ENCODE results near the gene NEURL1.

DNA sequence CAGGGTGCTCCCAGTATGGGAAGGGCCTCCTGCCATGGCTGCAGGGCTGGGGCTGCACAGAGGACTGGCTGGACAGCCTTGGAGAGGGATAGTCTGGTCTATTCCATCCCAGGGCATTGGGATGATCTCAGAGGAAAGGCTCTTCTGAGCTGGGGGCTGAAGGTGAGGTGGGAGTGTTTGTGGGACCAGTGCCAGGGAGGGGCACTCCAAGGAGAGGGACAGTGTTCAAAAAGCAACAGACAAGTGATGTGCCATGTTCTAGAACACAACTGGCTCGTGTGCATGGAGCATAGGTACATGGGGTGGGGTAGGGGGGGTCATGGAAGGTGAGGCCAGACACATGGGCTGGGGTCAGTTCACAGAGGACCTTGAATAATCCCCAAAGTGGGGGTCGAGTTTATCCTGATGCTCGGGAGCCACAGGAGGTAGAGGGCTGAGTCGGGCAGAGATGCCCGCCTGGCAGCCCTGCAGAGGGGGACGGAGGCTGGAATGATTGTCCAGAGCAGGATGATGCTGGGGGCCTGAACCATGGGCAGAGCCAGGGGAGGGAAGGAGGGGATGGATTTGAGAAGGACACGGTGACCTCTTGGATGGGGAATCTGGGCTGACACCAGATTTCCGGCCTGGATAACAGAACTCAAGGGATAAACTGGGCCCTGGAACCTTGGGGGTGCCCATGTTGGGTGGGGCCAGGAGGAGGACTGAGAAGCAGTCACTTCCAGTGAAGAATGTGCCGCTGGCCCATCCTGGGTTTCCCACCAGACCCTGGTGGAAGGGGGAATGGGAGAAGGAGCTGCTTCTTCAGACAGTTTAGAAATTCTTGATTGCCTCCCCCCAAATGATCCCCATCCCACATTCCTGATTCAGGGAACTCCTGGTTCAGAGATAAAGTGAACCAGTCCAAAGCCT, 50.4 kb downstream of the NEURL1 start:
- TF ChIP-seq, protein P1, sequence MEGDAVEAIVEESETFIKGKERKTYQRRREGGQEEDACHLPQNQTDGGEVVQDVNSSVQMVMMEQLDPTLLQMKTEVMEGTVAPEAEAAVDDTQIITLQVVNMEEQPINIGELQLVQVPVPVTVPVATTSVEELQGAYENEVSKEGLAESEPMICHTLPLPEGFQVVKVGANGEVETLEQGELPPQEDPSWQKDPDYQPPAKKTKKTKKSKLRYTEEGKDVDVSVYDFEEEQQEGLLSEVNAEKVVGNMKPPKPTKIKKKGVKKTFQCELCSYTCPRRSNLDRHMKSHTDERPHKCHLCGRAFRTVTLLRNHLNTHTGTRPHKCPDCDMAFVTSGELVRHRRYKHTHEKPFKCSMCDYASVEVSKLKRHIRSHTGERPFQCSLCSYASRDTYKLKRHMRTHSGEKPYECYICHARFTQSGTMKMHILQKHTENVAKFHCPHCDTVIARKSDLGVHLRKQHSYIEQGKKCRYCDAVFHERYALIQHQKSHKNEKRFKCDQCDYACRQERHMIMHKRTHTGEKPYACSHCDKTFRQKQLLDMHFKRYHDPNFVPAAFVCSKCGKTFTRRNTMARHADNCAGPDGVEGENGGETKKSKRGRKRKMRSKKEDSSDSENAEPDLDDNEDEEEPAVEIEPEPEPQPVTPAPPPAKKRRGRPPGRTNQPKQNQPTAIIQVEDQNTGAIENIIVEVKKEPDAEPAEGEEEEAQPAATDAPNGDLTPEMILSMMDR (IDR thresholded peaks at IDR 0.05), result no peak
- TF ChIP-seq POLR2A (IDR thresholded peaks at IDR 0.05), result no peak

All from Peyer's patch (tissue), 4 donors.